Ascending aorta (tissue), 2 donors: ENCODE measurements around the gene SLC6A6. TPM values are rescaled to one million over a fixed set of nuclear protein-coding genes. Genes with fewer than 3 reads are reported as not detected.

ENCODE experiments used
- DNase-seq, 2 donors: peaks; one replicate each; pipeline ENCODE4 v3.0.0-alpha.2; 2019; ENCODE audit warnings: low spot score in 2 of 2
- H3K27ac ChIP-seq, 2 donors: fragments of 200-600 bp; sonication (generic); one replicate each; pipeline ENCODE4 v1.5.1; 2016 to 2017; ENCODE audit warnings: mild to moderate bottlenecking in 1 of 2
- H3K27me3 ChIP-seq: fragments of 200-600 bp; sonication (generic); one replicate; pipeline ENCODE4 v1.5.1; 2017
- H3K36me3 ChIP-seq, 2 donors: fragments of 200-600 bp; sonication (generic); one replicate each; pipeline ENCODE4 v1.5.1; 2016
- H3K4me1 ChIP-seq, 2 donors: fragments of 200-600 bp; sonication (generic); one replicate each; pipeline ENCODE4 v1.5.1; 2016 to 2017; ENCODE audit warnings: mild to moderate bottlenecking in 1 of 2
- H3K4me3 ChIP-seq, 2 donors: fragments of 200-600 bp; sonication (generic); one replicate each; pipeline ENCODE4 v1.5.1; 2016 to 2017; ENCODE audit warnings: mild to moderate bottlenecking in 1 of 2
- H3K9me3 ChIP-seq, 2 donors: fragments of 200-600 bp; sonication (generic); one replicate each; pipeline ENCODE4 v1.5.1; 2016
- CTCF ChIP-seq, 3 experiments: fragments of 200-600 bp in 2 of 3; fragments of 450-650 bp in 1 of 3; sonication (generic) in 2 of 3; IDR thresholded peaks; one replicate each; pipeline ENCODE4 v1.5.1; 2016 to 2019; ENCODE audit warnings: antibody characterized with exemption in 3 of 3, mild to moderate bottlenecking in 1 of 3, moderate library complexity in 1 of 3
- intact Hi-C: fragments of 100-400 bp; cut with DNase I; formaldehyde crosslinking; loops from one replicate; pipeline ENCODE4 v1.15.1; 2023
- total RNA-seq: library from RNA; depleted of rRNA; stranded (reverse); fragments of >200 nt; gene quantifications from one replicate; pipeline ENCODE4 v1.1.0, GENCODE V29; 2016

The SLC6A6 gene
- total RNA-seq, 1 donor from 2014 or later = 78.1 TPM

- H3K4me3 ChIP-seq = no peak overlapping the region
- H3K4me1 ChIP-seq = peaks cover 0 to 5% of the 10 kb centered on the region in 2 donors
- no peaks in the 10 kb centered on the region for H3K27me3 ChIP-seq
- no peak for TF ChIP-seq CTCF (IDR thresholded peaks at IDR 0.05)
- H3K27ac ChIP-seq = no peak overlapping the region
- no peak for DNase-seq
- H3K36me3 ChIP-seq = no peaks in the 10 kb centered on the region
- H3K9me3 ChIP-seq = no peaks in the 10 kb centered on the region
- intact Hi-C loops = no loop called here
These were observed 28.5 kb upstream of the SLC6A6 start for GRCh38 chr3:14373753-14374376.

GRCh38 chr3:14374444-14374883 lies 27.9 kb upstream of the SLC6A6 start:
- intact Hi-C loops = no loop called here
- Histone ChIP-seq H3K9me3 (no peaks in the 10 kb centered on the region), H3K4me1 (peaks cover 0 to 5% of the 10 kb centered on the region in 2 donors), H3K27me3 (no peaks in the 10 kb centered on the region), H3K36me3 (no peaks in the 10 kb centered on the region), H3K27ac (no peak overlapping the region), H3K4me3 (no peak overlapping the region)
- no peak for TF ChIP-seq CTCF (IDR thresholded peaks at IDR 0.05)
- DNase-seq = no peak

GRCh38 chr3:14375192-14375591 lies 27.2 kb upstream of the SLC6A6 start:
- peaks cover 0 to 5% of the 10 kb centered on the region in 2 donors for H3K4me1 ChIP-seq
- DNase-seq = no peak
- H3K4me3 ChIP-seq = no peak overlapping the region
- TF ChIP-seq CTCF (IDR thresholded peaks at IDR 0.05) = no peak
- no peak overlapping the region for H3K27ac ChIP-seq
- no peaks in the 10 kb centered on the region for H3K9me3 ChIP-seq
- H3K27me3 ChIP-seq = no peaks in the 10 kb centered on the region
- no peaks in the 10 kb centered on the region for H3K36me3 ChIP-seq
- intact Hi-C loops = no loop called here

- intact Hi-C loops = no loop called here
- no peak for DNase-seq
- no peaks in the 10 kb centered on the region for H3K27me3 ChIP-seq
- no peak overlapping the region for H3K27ac ChIP-seq
- H3K36me3 ChIP-seq = no peaks in the 10 kb centered on the region
- no peaks in the 10 kb centered on the region for H3K9me3 ChIP-seq
- TF ChIP-seq CTCF (IDR thresholded peaks at IDR 0.05) = no peak
- H3K4me1 ChIP-seq = peaks cover 0 to 5% of the 10 kb centered on the region in 2 donors
- H3K4me3 ChIP-seq = no peak overlapping the region
These were observed 25.9 kb upstream of the SLC6A6 start for GRCh38 chr3:14376348-14377043.

GRCh38 chr3:14377044-14377837 lies 25.2 kb upstream of the SLC6A6 start:
- Histone ChIP-seq H3K4me3 (no peak overlapping the region), H3K27me3 (no peaks in the 10 kb centered on the region), H3K9me3 (no peaks in the 10 kb centered on the region), H3K36me3 (no peaks in the 10 kb centered on the region), H3K27ac (no peak overlapping the region), H3K4me1 (peaks cover 0 to 5% of the 10 kb centered on the region in 2 donors)
- no peak for DNase-seq
- intact Hi-C loops = no loop called here
- TF ChIP-seq CTCF (IDR thresholded peaks at IDR 0.05) = no peak
